ENCODE results near the gene SREBF1.

GRCh38 chr17:17819561-17819995, 17.2 kb downstream of the SREBF1 start:
- TF ChIP-seq POLR2A (IDR thresholded peaks at IDR 0.05; ENCODE audit: low read length): no peak
- no peak for TF ChIP-seq GATA1 (IDR thresholded peaks at IDR 0.05; ENCODE audit: low read depth, low read length)

Data from erythroblast (primary cell).